GM23338 (cell line): Measurements from ENCODE around the gene GID4. TPM values are rescaled to one million over a fixed set of nuclear protein-coding genes. Genes with fewer than 3 reads are reported as not detected.

Experiments
- ATAC-seq: fragments of 200-7000 bp; cut with Tn5 transposase; 3 replicates; pipeline ENCODE4 v1.9.1; 2020
- DNase-seq: peaks from one replicate; pipeline ENCODE4 v3.0.0-alpha.2; 2015; ENCODE audit warnings: low spot score
- H2AFZ ChIP-seq: fragments of 200-600 bp; sonication (generic); 2 replicates; pipeline ENCODE4 v1.8.0; 2016; ENCODE audit warnings: antibody characterized with exemption, mild to moderate bottlenecking, moderate library complexity
- H3F3A ChIP-seq: fragments of 200-600 bp; sonication (generic); replicated peaks from 2 replicates; pipeline ENCODE4 v1.8.0; 2017; ENCODE audit warnings: antibody characterized with exemption, mixed run types, low read depth
- H3K27ac ChIP-seq: fragments of 200-600 bp; sonication (generic); 2 replicates; pipeline ENCODE4 v1.6.1; 2016; ENCODE audit warnings: low read depth
- H3K27me3 ChIP-seq: fragments of 200-600 bp; sonication (generic); 2 replicates; pipeline ENCODE4 v1.8.0; 2016; ENCODE audit warnings: mild to moderate bottlenecking, mixed run types, moderate library complexity; ENCODE audit not compliant: insufficient read depth
- H3K36me3 ChIP-seq: fragments of 200-600 bp; sonication (generic); 2 replicates; pipeline ENCODE4 v1.8.0; 2016; ENCODE audit warnings: mild to moderate bottlenecking; ENCODE audit not compliant: insufficient read depth
- H3K4me1 ChIP-seq: fragments of 200-600 bp; sonication (generic); 2 replicates; pipeline ENCODE4 v1.8.0; 2016; ENCODE audit warnings: mild to moderate bottlenecking, moderate library complexity; ENCODE audit not compliant: insufficient read depth
- H3K4me2 ChIP-seq: fragments of 200-600 bp; sonication (generic); 2 replicates; pipeline ENCODE4 v1.7.1; 2017; ENCODE audit warnings: mixed run types
- H3K4me3 ChIP-seq: fragments of 200-600 bp; sonication (generic); 2 replicates; pipeline ENCODE4 v1.6.1; 2016; ENCODE audit warnings: mixed run types
- H3K79me2 ChIP-seq: fragments of 200-600 bp; sonication (generic); replicated peaks from 2 replicates; pipeline ENCODE4 v1.8.0; 2017; ENCODE audit warnings: mild to moderate bottlenecking; ENCODE audit not compliant: insufficient read depth
- H3K9me2 ChIP-seq: fragments of 200-600 bp; sonication (generic); 2 replicates; pipeline ENCODE4 v1.8.0; 2017; ENCODE audit not compliant: insufficient read depth
- H4K20me1 ChIP-seq: fragments of 200-600 bp; sonication (generic); replicated peaks from 2 replicates; pipeline ENCODE4 v1.8.0; 2017; ENCODE audit warnings: mild to moderate bottlenecking; ENCODE audit not compliant: insufficient read depth
- H3K27ac Mint-ChIP-seq: 2 replicates; pipeline ENCODE4 v1.8.0; 2020; ENCODE audit warnings: inconsistent platforms, mild to moderate bottlenecking, moderate library complexity, mixed read lengths
- H3K27me3 Mint-ChIP-seq: 3 replicates; pipeline ENCODE4 v1.8.0; 2022; ENCODE audit warnings: low read depth, mild to moderate bottlenecking, moderate library complexity, mixed read lengths, inconsistent platforms; ENCODE audit not compliant: insufficient read depth, poor library complexity
- H3K36me3 Mint-ChIP-seq: 3 replicates; pipeline ENCODE4 v1.8.0; 2021; ENCODE audit warnings: low read depth, mild to moderate bottlenecking, inconsistent platforms, moderate library complexity, mixed read lengths
- H3K4me1 Mint-ChIP-seq: 3 replicates; pipeline ENCODE4 v1.8.0; 2020; ENCODE audit warnings: mild to moderate bottlenecking, inconsistent platforms, mixed read lengths
- H3K4me3 Mint-ChIP-seq: 3 replicates; pipeline ENCODE4 v1.8.0; 2021; ENCODE audit warnings: moderate library complexity, mild to moderate bottlenecking, inconsistent platforms, mixed read lengths
- H3K9me3 Mint-ChIP-seq: 3 replicates; pipeline ENCODE4 v1.8.0; 2020; ENCODE audit warnings: moderate library complexity, mild to moderate bottlenecking, inconsistent platforms, mixed read lengths
- CREB1 ChIP-seq: fragments of 250-450 bp; sonication (Bioruptor Pico); IDR thresholded peaks from 2 replicates; pipeline ENCODE4 v1.5.0; 2020; ENCODE audit warnings: low read depth, mild to moderate bottlenecking, moderate library complexity
- EZH2phosphoT487 ChIP-seq: fragments of 200-600 bp; sonication (generic); IDR thresholded peaks from one replicate; pipeline ENCODE4 v1.8.1; 2018; ENCODE audit warnings: antibody characterized with exemption; ENCODE audit not compliant: unreplicated experiment
- REST ChIP-seq: IDR thresholded peaks from one replicate; pipeline ENCODE4 v1.6.1; 2018; ENCODE audit warnings: antibody characterized with exemption; ENCODE audit not compliant: unreplicated experiment
- ZNF331 ChIP-seq: fragments of 250-450 bp; sonication (Bioruptor Pico); IDR thresholded peaks from 2 replicates; pipeline ENCODE4 v1.5.0; 2020; ENCODE audit warnings: low read depth, mild to moderate bottlenecking, moderate library complexity
- ZNF462 ChIP-seq: fragments of 250-450 bp; sonication (Bioruptor Pico); IDR thresholded peaks from 2 replicates; pipeline ENCODE4 v1.5.0; 2020; ENCODE audit warnings: mild to moderate bottlenecking, moderate library complexity
- polyA plus RNA-seq: library from polyadenylated mRNA; unstranded; fragments of >200 nt; fragmentation: Nextera tagmentation; extraction: Ambion mirVana; gene quantifications from 2 replicates; pipeline ENCODE4 v1.2.1, GENCODE V29; 2016
- total RNA-seq: library from RNA; depleted of rRNA; stranded (reverse); fragments of >200 nt; shearing (Covaris generic); gene quantifications from 2 replicates; pipeline ENCODE4 v1.2.3, GENCODE V29; 2014

GID4 gene
- total and polyA plus RNA-seq, 2 experiments from 2014 or later, result 6.3 to 11.2 TPM

- no peak for TF ChIP-seq REST
- no peak for TF ChIP-seq ZNF331 (CRISPR knock-in tag)
Observed at GRCh38 chr17:18025945-18026776, 13.0 kb upstream of the GID4 start (continued).

- no peak overlapping the region for H3K4me3 ChIP-seq
- H3K27ac ChIP-seq, result no peak overlapping the region
- H3K4me2 ChIP-seq, result no peak overlapping the region
- H3K4me3 Mint-ChIP-seq, result no peak overlapping the region
- no peaks in the 10 kb centered on the region for H3K9me3 Mint-ChIP-seq
- DNase-seq, result no peak
- H3K36me3 ChIP-seq, result no peaks in the 10 kb centered on the region
- no peak for TF ChIP-seq ZNF462 (CRISPR knock-in tag)
- TF ChIP-seq CREB1 (CRISPR knock-in tag), result no peak
- TF ChIP-seq EZH2phosphoT487, result no peak
- no peak overlapping the region for H3K27ac Mint-ChIP-seq
- H3K79me2 ChIP-seq, result peaks cover 3% of the 10 kb centered on the region; the same call in 1 of the 2 replicates
- no peak for ATAC-seq
- H3K27me3 Mint-ChIP-seq, result peaks cover 2% of the 10 kb centered on the region
- no peaks in the 10 kb centered on the region for H3K4me1 Mint-ChIP-seq
- H3K9me2 ChIP-seq, result no peaks in the 10 kb centered on the region
- no peaks in the 10 kb centered on the region for H3K4me1 ChIP-seq
- H3K27me3 ChIP-seq, result no peaks in the 10 kb centered on the region
- H3F3A ChIP-seq, result no peaks in the 10 kb centered on the region
- H4K20me1 ChIP-seq, result no peaks in the 10 kb centered on the region
- no peak overlapping the region for H2AFZ ChIP-seq
- H3K36me3 Mint-ChIP-seq, result no peaks in the 10 kb centered on the region
Observed at GRCh38 chr17:18027280-18027679, 11.9 kb upstream of the GID4 start.
